ENCODE measurements around the gene RASAL2. TPM values are rescaled to one million over a fixed set of nuclear protein-coding genes. Genes with fewer than 3 reads are reported as not detected.

RASAL2 gene
- total RNA-seq, 1 experiment from 2014 or later: 22.2 TPM

- Histone ChIP-seq H3K56ac (ENCODE audit: insufficient read length, low read depth, low read length) (no peak overlapping the region), H2BK12ac (ENCODE audit: insufficient read length, low read depth, low read length) (no peak overlapping the region), H3K23ac (ENCODE audit: insufficient read length, low read depth, low read length) (no peak overlapping the region), H2BK20ac (ENCODE audit: low read depth, low read length, poor library complexity, severe bottlenecking) (no peak overlapping the region), H4K8ac (replicated peaks; ENCODE audit: insufficient read length, low read depth, low read length) (no peak overlapping the region), H2AK5ac (ENCODE audit: insufficient read length, low read length) (no peak overlapping the region), H3K14ac (ENCODE audit: insufficient read depth, low read length) (no peak overlapping the region), H3K9ac (ENCODE audit: extremely low read depth, insufficient read length, low read length) (no peak overlapping the region), H3K27me3 (ENCODE audit: insufficient read depth, low read length) (no peaks in the 10 kb centered on the region), H3K79me2 (ENCODE audit: insufficient read depth, low read length) (no peaks in the 10 kb centered on the region; the same call in 1 of the 2 replicates), H2AFZ (ENCODE audit: low read length) (no peak overlapping the region), H2BK120ac (ENCODE audit: low read depth, low read length, poor library complexity, severe bottlenecking) (no peak overlapping the region), H3T11ph (ENCODE audit: low read length) (no peak overlapping the region), H3K23me2 (ENCODE audit: insufficient read length, low read depth, low read length, poor library complexity, severe bottlenecking) (no peaks in the 10 kb centered on the region), H3K4me2 (ENCODE audit: insufficient read depth, insufficient read length, low read length) (no peak overlapping the region), H3K18ac (ENCODE audit: insufficient read length, low read depth, low read length) (no peak overlapping the region), H4K91ac (ENCODE audit: insufficient read length, low read depth, low read length) (no peak overlapping the region), H2BK15ac (ENCODE audit: low read depth, low read length) (no peak overlapping the region), H2BK5ac (ENCODE audit: insufficient read length, low read length) (no peak overlapping the region), H3K4ac (ENCODE audit: low read depth, low read length) (no peak overlapping the region), H3K4me1 (ENCODE audit: insufficient read depth, low read length) (peaks cover 4% of the 10 kb centered on the region), H3K9me3 (ENCODE audit: control insufficient read depth, low read depth, low read length) (no peaks in the 10 kb centered on the region), H3K27ac (ENCODE audit: insufficient read length, low read depth, low read length) (no peak overlapping the region), H3K79me1 (ENCODE audit: insufficient read depth, low read depth, low read length, poor library complexity, severe bottlenecking) (no peaks in the 10 kb centered on the region), H4K20me1 (ENCODE audit: control insufficient read depth, insufficient read depth, insufficient read length) (no peaks in the 10 kb centered on the region), H4K5ac (ENCODE audit: insufficient read length, low read depth, low read length) (no peak overlapping the region)
- H3K9me3 Mint-ChIP-seq: no peaks in the 10 kb centered on the region
- TF ChIP-seq, protein P1, sequence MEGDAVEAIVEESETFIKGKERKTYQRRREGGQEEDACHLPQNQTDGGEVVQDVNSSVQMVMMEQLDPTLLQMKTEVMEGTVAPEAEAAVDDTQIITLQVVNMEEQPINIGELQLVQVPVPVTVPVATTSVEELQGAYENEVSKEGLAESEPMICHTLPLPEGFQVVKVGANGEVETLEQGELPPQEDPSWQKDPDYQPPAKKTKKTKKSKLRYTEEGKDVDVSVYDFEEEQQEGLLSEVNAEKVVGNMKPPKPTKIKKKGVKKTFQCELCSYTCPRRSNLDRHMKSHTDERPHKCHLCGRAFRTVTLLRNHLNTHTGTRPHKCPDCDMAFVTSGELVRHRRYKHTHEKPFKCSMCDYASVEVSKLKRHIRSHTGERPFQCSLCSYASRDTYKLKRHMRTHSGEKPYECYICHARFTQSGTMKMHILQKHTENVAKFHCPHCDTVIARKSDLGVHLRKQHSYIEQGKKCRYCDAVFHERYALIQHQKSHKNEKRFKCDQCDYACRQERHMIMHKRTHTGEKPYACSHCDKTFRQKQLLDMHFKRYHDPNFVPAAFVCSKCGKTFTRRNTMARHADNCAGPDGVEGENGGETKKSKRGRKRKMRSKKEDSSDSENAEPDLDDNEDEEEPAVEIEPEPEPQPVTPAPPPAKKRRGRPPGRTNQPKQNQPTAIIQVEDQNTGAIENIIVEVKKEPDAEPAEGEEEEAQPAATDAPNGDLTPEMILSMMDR (conservative IDR thresholded peaks at IDR 0.05): no peak
- H3K36me3 Mint-ChIP-seq (ENCODE audit: insufficient read depth in 1 of 3, low read depth in 3 of 3): 0 out of 7 replicates have a peak, but pooled peaks cover 0 to under 1% (median 0%) of the 10 kb centered on the region in 3 experiments
- no peak for DNase-seq
- no CpG with 5 or more reads among the region's 1 CpG for WGBS (ENCODE audit: extremely low coverage, insufficient read length, low lambda C conversion rate)
- H3K27ac Mint-ChIP-seq: no peak overlapping the region
- no peaks in the 10 kb centered on the region for H3K27me3 Mint-ChIP-seq (ENCODE audit: low read depth)
- H3K4me3 Mint-ChIP-seq: no peak overlapping the region
- peaks cover 0 to 6% of the 10 kb centered on the region in 2 experiments; a peak in 2 of 4 replicates for H3K4me1 Mint-ChIP-seq
Observed at GRCh38 chr1:178238722-178239510, 145.0 kb downstream of the RASAL2 start.
